Hepatocyte (in vitro differentiated cells): ENCODE measurements around the gene ITFG1. TPM values are rescaled to one million over a fixed set of nuclear protein-coding genes. Genes with fewer than 3 reads are reported as not detected.

Source experiments
- DNase-seq: peaks from one replicate; pipeline ENCODE4 v3.0.0-alpha.2; 2016; ENCODE audit warnings: low spot score
- H2AFZ ChIP-seq: fragments of 200-600 bp; sonication (generic); 2 replicates; pipeline ENCODE4 v1.6.0; 2016; ENCODE audit warnings: antibody characterized with exemption, mild to moderate bottlenecking
- H3K27ac ChIP-seq: fragments of 200-600 bp; sonication (generic); 2 replicates; pipeline ENCODE4 v1.5.1; 2016; ENCODE audit warnings: mild to moderate bottlenecking
- H3K27me3 ChIP-seq: fragments of 200-600 bp; sonication (generic); 2 replicates; pipeline ENCODE4 v1.6.1; 2016
- H3K36me3 ChIP-seq: fragments of 200-600 bp; sonication (generic); replicated peaks from 2 replicates; pipeline ENCODE4 v1.5.1; 2016; ENCODE audit warnings: low read depth; ENCODE audit not compliant: insufficient read depth
- H3K4me1 ChIP-seq: fragments of 200-600 bp; sonication (generic); 2 replicates; pipeline ENCODE4 v1.5.1; 2016; ENCODE audit warnings: mild to moderate bottlenecking, moderate library complexity; ENCODE audit not compliant: insufficient read depth
- H3K4me2 ChIP-seq: fragments of 200-600 bp; sonication (generic); 2 replicates; pipeline ENCODE4 v1.6.0; 2016
- H3K4me3 ChIP-seq: fragments of 200-600 bp; sonication (generic); 2 replicates; pipeline ENCODE4 v1.5.1; 2016; ENCODE audit warnings: mild to moderate bottlenecking
- H3K79me2 ChIP-seq: fragments of 200-600 bp; sonication (generic); 2 replicates; pipeline ENCODE4 v1.6.0; 2017; ENCODE audit warnings: mild to moderate bottlenecking
- H3K9me2 ChIP-seq: fragments of 200-600 bp; sonication (generic); replicated peaks from 2 replicates; pipeline ENCODE4 v1.6.0; 2017; ENCODE audit warnings: mild to moderate bottlenecking; ENCODE audit not compliant: insufficient read depth
- H3K9me3 ChIP-seq: fragments of 200-600 bp; sonication (generic); 2 replicates; pipeline ENCODE4 v1.5.1; 2016; ENCODE audit warnings: low read depth, mild to moderate bottlenecking
- H4K20me1 ChIP-seq: fragments of 200-600 bp; sonication (generic); 2 replicates; pipeline ENCODE4 v1.6.0; 2016; ENCODE audit warnings: mild to moderate bottlenecking; ENCODE audit not compliant: insufficient read depth, poor library complexity, severe bottlenecking
- CTCF ChIP-seq: fragments of 200-600 bp; sonication (generic); IDR thresholded peaks from 2 replicates; pipeline ENCODE4 v1.5.1; 2016; ENCODE audit warnings: antibody characterized with exemption, mild to moderate bottlenecking; ENCODE audit not compliant: poor library complexity
- EZH2 ChIP-seq: fragments of 200-600 bp; sonication (generic); IDR thresholded peaks from 2 replicates; pipeline ENCODE4 v1.6.1; 2016; ENCODE audit warnings: antibody characterized with exemption, mild to moderate bottlenecking, borderline replicate concordance
- EZH2phosphoT487 ChIP-seq: fragments of 200-600 bp; sonication (generic); IDR thresholded peaks from one replicate; pipeline ENCODE4 v1.6.1; 2018; ENCODE audit warnings: antibody characterized with exemption, mild to moderate bottlenecking, low read depth, moderate library complexity; ENCODE audit not compliant: unreplicated experiment, severe bottlenecking
- WGBS: methylation state at CpG from one replicate; pipeline ENCODE4 v1.1.6; 2016; ENCODE audit warnings: low lambda C conversion rate; ENCODE audit errors: missing lambda C conversion rate; 5-methylcytosine and 5-hydroxymethylcytosine counted together
- polyA plus RNA-seq: library from polyadenylated mRNA; unstranded; fragments of >200 nt; fragmentation: Nextera tagmentation; extraction: Ambion mirVana; gene quantifications from 2 replicates; pipeline ENCODE4 v1.2.1, GENCODE V29; 2016
- total RNA-seq: library from RNA; depleted of rRNA; stranded (reverse); fragments of >200 nt; gene quantifications from 2 replicates; pipeline ENCODE4 v1.2.3, GENCODE V29; 2014

Gene ITFG1
- total and polyA plus RNA-seq, 2 experiments from 2014 or later: 87.8 to 91.4 TPM

- Histone ChIP-seq H4K20me1 (no peaks in the 10 kb centered on the region), H3K4me2 (no peak overlapping the region), H3K9me3 (peaks cover 1% of the 10 kb centered on the region), H3K79me2 (no peaks in the 10 kb centered on the region), H2AFZ (no peak overlapping the region), H3K4me1 (no peaks in the 10 kb centered on the region), H3K36me3 (no peaks in the 10 kb centered on the region), H3K27me3 (no peaks in the 10 kb centered on the region), H3K27ac (no peak overlapping the region), H3K9me2 (no peaks in the 10 kb centered on the region), H3K4me3 (no peak overlapping the region)
- DNase-seq: no peak
- WGBS: 95% methylated on average over 5 of the region's 5 CpGs
- no peak for TF ChIP-seq EZH2phosphoT487
- TF ChIP-seq EZH2: no peak
- no peak for TF ChIP-seq CTCF
These were observed 182.4 kb downstream of the ITFG1 start for GRCh38 chr16:47278306-47278970.

GRCh38 chr16:47276522-47276921, 184.3 kb downstream of the ITFG1 start:
- no peak for DNase-seq
- TF ChIP-seq CTCF: no peak
- TF ChIP-seq EZH2phosphoT487: no peak
- no peak for TF ChIP-seq EZH2

GRCh38 chr16:47262938-47263337, 197.9 kb downstream of the ITFG1 start:
- no peaks in the 10 kb centered on the region for H3K79me2 ChIP-seq
- no peaks in the 10 kb centered on the region for H3K4me1 ChIP-seq
- no peak for DNase-seq
- TF ChIP-seq EZH2: no peak
- TF ChIP-seq EZH2phosphoT487: no peak
- TF ChIP-seq CTCF: no peak
- H3K9me2 ChIP-seq: no peaks in the 10 kb centered on the region
- no peaks in the 10 kb centered on the region for H3K36me3 ChIP-seq
- WGBS: 90% methylated on average over 2 of the region's 2 CpGs
- H3K27me3 ChIP-seq: no peaks in the 10 kb centered on the region
- no peak overlapping the region for H3K4me3 ChIP-seq
- H4K20me1 ChIP-seq: no peaks in the 10 kb centered on the region
- no peak overlapping the region for H3K4me2 ChIP-seq
- no peak overlapping the region for H3K27ac ChIP-seq
- no peak overlapping the region for H2AFZ ChIP-seq
- no peaks in the 10 kb centered on the region for H3K9me3 ChIP-seq

More at GRCh38 chr16:47276522-47276921, 184.3 kb downstream of the ITFG1 start:
- Histone ChIP-seq H3K4me2 (no peak overlapping the region), H2AFZ (no peak overlapping the region), H3K79me2 (no peaks in the 10 kb centered on the region), H3K27ac (no peak overlapping the region), H3K27me3 (no peaks in the 10 kb centered on the region), H3K36me3 (no peaks in the 10 kb centered on the region), H3K4me1 (no peaks in the 10 kb centered on the region), H3K4me3 (no peak overlapping the region), H3K9me3 (no peaks in the 10 kb centered on the region), H3K9me2 (no peaks in the 10 kb centered on the region), H4K20me1 (no peaks in the 10 kb centered on the region)
- 76% methylated on average over 1 of the region's 1 CpG for WGBS
